ENCODE results near the gene GABRD. TPM values are rescaled to one million over a fixed set of nuclear protein-coding genes. Genes with fewer than 3 reads are reported as not detected.

Gene GABRD
- total RNA-seq, 1 donor from 2014 or later = 0.62 TPM

DNA sequence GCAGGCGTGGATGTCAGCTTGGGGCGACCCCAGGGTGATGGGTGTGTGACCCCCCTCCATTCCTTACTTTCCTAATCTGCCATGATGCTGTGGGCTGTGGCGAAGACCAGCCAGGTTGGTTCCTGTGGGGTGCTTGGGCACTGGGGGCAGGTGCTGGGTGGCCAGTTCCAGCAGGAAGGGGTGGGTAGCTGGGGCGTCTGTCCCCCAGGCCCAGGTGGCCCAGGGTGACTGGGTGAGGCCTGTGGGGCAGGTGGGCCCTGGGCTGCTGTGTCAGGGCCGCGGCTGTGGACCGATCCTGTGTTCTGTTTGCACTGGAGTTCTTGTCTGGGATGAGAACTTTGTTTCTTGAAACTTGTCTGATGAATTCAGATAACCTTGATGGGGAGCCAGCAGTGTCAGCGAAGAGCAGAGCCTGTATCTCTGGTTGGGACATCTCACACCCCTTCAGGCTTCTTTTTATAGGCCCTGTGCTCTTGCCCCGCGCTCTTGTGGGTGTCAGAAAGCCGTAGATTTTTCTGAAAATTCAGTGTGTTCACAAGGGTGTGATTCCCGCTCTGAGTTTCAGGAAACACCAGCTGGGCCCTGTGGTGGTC is 34.7 kb downstream of the GABRD start:
- DNase-seq = no peak

- no peak for DNase-seq
Observed at GRCh38 chr1:2054560-2054959, 35.4 kb downstream of the GABRD start.

DNA sequence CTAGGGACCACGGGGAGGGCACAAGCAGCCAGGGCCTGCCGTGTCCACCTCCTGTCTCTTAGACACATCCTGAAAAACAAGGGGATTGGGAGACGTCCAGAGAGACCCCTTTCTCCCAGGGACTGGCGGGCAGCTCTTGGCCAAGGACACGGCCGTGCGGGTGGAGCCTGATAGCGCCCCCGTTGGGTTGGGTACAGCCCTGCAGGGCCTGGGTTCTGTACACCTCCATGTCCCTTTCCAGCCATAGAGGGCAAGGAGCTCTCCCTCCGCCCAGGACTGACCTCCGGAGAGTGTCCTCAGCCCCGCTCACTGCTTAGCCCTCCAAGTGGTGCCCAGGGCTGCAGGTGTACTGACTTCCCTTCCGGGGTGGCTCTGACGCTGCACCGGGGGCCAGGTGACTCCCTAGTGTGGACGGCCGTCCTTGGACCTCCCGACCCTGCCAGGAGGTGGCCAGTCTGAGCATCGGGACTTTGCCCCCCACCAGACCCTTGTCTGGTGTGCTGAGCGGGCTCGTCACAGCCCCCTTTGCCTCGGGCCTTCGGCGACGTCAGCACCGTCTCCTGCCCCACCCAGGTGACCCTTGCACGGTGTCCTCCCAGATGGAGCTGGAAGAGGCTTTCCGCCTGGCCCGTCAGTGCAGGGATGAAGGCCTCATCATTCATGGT is 36.9 kb downstream of the GABRD start:
- no peak for DNase-seq

- DNase-seq = no peak
Observed at GRCh38 chr1:2056955-2057590, 37.9 kb downstream of the GABRD start.

GRCh38 chr1:2059290-2059953 is 40.3 kb downstream of the GABRD start:
- no peak for DNase-seq

GRCh38 chr1:2060072-2060471 is 40.9 kb downstream of the GABRD start:
- DNase-seq = no peak

DNA sequence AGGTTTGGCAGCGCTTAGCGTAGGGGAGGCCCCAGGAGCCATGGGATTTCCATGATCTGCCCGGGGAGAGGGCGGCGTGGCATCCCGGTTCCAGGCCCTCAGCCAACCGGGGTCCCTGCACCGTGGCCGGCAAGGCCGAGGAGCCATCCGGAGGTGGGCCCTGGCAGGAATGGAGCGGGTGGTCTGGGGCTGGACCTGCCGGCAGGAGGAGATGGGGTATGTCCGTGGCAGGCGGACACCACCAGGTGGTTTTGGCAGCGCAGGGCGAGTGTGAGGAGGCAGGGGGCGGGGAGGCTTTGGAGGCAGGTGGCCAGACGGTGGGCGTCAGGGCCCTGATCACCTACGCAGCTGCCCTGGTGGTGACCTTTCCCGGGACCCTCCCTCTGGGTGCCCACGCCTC is 41.4 kb downstream of the GABRD start:
- DNase-seq = no peak

DNA sequence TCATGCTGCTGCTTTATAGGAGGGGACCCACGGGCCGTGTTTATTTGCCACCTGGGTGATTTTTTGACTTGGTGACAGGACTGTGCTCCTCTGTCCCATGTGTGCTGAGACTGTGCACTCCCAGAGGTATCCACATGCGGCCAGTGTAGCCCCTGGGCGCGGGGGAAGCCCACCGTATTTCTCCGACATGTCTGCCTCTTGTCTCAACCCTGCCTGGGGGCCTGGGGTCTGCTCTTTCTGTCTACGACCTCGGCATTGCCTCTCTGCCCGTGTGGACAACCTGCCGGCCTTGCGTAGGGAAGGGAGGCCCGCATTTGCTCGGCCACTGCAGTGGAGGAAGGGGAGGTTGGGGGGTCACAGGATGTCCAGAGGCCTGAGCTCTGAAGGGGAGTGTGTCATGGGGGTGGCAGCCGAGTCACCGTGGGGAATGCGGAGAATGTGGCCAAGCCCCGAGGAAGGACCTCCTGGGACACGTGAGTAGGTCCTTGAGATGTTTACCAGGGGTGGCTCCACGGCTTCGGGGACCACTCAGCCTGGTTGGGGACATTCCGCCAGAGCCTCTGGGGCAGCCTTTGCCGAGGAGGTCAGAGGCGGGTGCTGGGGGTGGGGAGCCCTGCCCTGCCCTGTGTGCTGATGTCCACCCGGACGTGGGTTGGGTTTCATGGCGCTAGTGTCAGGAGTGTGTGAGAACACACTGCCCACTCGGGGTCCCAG is 42.1 kb downstream of the GABRD start:
- DNase-seq = no peak

DNA sequence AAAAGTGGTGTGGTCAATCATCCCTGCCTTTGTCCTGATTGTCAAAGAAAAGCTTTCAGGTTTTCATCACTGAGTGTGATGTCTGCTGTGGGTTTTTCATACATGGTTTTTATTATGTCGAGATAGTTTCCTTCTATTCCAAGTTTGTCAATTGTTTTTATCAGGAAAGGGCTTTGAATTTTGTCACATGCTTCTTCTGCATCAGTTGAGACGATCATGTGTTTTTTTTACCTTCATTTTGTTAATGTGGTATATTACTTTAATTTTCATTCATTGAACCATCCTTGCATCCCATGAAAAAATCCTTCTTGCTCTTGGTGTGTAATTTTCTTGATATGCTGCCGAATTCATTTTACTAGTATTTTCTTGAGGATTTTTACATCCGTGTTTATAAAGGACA is 46.6 kb downstream of the GABRD start:
- no peak for DNase-seq

DNA sequence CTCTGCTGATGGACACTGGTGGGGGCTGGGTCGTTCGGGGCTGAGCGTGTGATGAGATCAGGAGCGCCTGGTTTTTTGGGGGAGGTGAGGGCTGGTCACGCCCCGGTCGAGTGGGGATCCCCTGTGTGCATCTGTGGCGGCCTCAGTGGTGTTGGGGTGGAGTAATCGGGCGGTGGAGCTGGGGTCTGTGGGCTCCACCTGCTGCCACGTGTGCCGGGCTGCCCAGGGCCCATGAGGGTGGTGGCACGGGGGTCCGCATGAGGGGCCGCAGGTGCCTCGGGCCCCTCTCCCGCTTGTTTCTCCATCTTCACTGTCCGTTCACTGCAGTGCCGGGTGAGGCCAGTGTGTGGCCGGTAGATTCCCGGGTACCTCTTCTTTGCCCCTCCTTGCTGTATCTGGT is 48.2 kb downstream of the GABRD start:
- no peak for DNase-seq

GRCh38 chr1:2067981-2068380 is 48.8 kb downstream of the GABRD start:
- DNase-seq = no peak

DNA sequence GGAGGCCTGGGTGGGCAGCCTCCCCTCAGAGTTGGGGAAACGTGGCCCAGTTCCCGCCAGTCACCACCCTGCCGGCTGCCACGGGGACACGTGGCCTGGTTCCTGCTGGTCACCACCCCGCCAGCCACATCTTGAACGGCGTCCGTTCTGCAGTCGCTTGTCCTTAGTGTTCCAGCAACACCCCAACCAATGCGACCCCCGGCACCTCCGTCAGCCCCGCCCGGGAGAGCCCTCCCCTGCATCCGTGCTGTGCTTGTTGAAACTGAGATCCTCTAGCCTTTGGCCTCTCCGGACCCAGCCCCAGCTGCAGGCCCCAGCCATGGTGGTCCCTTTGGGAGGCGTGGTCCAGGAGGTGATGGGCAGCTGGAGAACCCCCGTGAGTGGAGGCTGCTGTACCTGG is 49.8 kb downstream of the GABRD start:
- DNase-seq = no peak

DNA sequence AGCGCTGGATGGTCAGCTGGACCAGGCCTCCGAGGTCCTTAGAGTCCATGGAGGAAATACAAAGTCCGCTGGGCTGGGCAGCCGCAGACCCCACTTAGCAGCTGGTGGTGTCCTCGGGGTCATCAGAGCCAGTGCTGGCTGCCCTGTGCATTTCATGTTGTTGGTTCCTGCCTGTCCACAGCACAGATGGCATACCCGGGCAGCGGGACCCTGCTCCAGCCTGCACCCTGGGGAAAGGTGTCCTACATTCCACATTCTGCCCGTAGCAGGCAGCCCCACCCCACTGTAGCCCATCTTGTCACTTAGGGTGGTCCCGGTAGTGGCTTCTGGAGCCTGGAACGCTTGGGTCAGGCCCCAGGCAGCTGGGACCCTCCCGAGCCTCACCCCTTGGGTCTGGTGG is 50.9 kb downstream of the GABRD start:
- DNase-seq = no peak

DNA sequence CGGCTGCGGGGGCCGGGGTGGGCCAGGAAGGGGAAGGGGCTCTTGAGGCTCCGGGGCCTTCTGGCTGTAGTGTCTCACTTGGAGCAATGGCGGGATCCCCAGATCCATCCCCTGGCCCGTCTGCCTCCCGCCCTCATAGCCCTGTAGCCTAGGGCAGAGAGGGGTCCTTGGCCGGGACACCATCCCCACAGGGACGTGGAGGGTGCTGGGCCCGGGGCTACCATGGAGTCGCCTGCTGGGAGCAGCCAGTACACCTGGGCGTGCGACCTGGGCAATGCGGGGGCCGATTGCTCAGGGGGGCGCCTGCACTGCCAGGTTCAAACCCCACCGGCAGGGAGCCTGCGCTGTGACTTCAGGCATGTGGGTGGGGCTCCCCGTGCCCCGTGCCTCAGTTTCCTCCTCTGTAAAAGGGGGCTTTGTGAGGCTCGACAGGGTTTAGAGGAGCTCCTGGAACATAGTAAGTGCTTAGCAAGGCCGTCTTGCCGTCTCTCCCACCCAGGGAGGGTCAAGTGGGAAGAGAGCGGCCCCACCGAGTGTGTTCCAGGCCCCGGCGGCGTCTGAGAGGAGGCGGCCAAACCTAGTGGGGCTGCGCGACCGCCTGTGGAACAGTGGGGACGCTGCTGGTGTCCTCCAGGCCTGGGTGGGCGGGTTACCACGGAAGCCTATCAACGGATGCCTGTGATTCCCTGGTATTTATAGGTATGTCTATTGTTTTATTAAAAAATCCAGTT is 51.8 kb downstream of the GABRD start:
- DNase-seq = no peak

- no peak for DNase-seq
Observed at GRCh38 chr1:2072109-2072806, 53.1 kb downstream of the GABRD start.

DNA sequence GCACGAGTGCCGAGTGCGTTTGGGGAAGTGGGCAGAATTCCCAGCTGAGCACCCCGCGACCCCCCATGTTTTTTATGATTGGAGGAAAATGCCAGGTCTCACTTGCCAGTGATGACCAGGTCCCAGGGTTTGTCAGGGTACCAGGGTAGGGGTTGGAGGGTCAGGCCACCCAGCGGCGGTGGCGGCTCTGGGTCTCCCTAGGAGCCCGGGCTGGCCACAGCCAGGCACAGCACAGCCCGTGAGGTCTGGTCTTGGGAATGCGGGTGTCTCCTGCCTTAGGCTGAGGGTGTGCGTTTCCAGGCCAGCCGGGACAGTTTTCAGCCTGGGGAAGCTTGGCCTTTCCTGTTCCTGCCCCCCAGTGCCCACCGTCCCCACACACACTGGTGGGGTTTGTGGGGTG is 53.7 kb downstream of the GABRD start:
- no peak for DNase-seq

DNA sequence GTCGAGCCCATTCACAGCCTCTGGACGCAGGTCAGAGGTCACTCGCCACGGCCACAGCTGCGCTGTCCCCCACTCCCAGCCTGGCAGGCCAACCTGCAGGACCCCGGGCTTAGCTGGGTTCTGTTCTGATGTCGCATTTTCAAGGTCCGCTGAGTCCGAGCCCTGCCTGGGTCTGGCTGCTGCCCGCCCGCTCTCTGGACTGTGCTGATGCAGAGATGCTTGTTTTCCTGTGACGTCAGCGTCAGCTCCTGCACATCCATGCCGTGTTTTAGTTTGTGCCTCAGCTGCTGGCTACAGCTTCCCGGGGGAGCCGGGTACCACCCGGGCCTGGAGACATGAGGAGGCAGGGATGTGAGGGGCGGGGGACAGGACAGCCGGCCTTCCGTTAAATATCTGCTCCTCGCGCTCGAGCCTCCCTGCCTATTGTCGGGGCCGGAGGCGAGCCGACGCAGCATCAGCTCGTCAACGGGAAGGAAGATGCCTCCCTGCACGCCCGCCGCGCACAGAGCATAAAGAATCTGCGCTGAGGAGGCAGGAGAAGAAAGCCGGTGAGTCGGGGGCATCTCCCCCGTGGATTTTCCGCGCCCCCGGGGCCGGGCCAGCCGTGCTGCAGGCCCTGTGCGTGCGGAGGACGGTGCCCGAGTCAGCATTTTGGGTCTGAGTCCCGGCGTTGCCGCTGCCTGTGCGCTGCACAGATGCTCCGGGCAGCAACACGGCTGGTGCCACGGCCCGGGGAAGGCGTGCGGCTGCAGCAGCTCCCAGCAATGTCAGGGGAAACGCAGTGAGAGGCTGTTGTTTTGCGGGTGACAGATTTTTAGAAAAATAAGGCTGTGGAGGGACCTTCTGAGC is 54.5 kb downstream of the GABRD start:
- peak; percentile 88 for DNase-seq

DNA sequence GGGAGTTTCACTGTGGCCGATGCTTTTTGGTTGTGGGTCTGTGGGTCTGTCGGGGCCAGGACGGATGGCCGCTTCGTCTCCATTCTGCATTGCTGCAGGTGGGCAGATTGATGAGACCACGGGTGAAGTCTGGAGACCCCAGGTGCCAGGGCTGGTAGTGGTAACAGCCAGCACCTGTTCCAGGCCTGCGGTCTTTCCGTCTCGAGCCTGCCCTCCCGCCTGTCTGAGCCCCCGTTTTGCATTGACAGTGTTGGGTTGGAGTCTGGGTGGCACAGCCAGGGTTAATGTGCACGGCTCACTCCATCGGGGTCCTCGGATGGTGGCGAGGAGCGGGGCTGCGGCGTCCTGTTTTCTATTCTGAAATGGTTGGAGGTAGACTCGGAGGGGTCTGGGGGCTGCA is 55.3 kb downstream of the GABRD start:
- no peak for DNase-seq

DNA sequence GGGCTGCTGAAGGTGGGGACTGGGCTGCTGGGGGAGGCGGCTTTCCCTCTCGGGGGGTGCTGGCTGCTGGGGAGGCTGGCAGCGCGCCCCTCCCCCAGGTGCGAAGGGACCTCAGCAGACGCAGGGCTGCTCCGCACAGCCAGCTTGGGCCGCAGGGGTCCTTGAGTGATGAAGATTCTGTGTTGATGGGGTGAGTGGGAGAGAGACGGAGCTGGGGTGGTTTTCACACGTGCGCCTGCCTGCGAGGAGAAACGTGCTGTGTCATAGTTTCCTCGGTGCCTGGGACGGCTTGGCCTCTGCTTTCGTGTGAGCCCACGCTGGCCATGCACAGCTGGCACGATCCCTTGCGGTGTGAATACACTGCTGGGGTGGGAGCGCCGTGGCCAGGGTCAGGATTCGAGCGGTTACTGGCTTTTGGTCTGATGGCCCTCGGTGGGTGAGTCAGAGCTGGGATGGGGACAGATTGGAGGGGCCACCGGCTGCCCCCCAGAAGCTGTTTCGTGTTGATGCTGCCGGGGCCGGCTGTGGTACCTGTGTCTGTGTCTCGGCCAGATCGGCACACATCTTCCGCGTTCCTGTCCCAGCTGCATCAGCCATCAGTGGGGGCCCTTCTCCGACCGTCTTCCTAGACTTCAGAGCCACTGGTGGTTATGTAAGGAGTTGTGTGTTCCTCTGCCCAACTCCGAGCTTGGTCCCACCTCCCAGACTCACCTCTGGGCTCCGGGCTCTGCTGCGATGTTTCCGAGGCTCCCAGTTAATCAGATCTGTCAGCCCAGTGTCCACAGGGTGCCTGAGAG is 56.0 kb downstream of the GABRD start:
- DNase-seq = peak; percentile 44

GRCh38 chr1:2076826-2077225 is 57.7 kb downstream of the GABRD start:
- DNase-seq = no peak
